GM12865 (cell line): ENCODE data around the gene EFNA1.

ENCODE experiments used
- DNase-seq: peaks from one replicate; pipeline ENCODE4 v3.0.0; 2010; ENCODE audit warnings: low read depth
- H3K4me3 ChIP-seq: 2 replicates; pipeline ENCODE4 v1.5.1; 2011; ENCODE audit warnings: mild to moderate bottlenecking, low read depth, low read length, control low read depth
- TF ChIP-seq, protein P1 (sequence below): IDR thresholded peaks from 2 replicates; pipeline ENCODE4 v1.5.1; 2011; ENCODE audit warnings: low read length, control low read depth, low read depth, inconsistent platforms; ENCODE audit not compliant: insufficient read depth; ENCODE audit errors: missing control alignments

The EFNA1 gene

GRCh38 chr1:155106862-155107261 is 20.8 kb upstream of the EFNA1 start:
- no peak overlapping the region for H3K4me3 ChIP-seq
- TF ChIP-seq, protein P1, sequence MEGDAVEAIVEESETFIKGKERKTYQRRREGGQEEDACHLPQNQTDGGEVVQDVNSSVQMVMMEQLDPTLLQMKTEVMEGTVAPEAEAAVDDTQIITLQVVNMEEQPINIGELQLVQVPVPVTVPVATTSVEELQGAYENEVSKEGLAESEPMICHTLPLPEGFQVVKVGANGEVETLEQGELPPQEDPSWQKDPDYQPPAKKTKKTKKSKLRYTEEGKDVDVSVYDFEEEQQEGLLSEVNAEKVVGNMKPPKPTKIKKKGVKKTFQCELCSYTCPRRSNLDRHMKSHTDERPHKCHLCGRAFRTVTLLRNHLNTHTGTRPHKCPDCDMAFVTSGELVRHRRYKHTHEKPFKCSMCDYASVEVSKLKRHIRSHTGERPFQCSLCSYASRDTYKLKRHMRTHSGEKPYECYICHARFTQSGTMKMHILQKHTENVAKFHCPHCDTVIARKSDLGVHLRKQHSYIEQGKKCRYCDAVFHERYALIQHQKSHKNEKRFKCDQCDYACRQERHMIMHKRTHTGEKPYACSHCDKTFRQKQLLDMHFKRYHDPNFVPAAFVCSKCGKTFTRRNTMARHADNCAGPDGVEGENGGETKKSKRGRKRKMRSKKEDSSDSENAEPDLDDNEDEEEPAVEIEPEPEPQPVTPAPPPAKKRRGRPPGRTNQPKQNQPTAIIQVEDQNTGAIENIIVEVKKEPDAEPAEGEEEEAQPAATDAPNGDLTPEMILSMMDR: no peak
- no peak for DNase-seq

- no peak for DNase-seq
- TF ChIP-seq, protein P1: no peak
- no peak overlapping the region for H3K4me3 ChIP-seq
These were observed 20.1 kb upstream of the EFNA1 start for GRCh38 chr1:155107309-155108264.

GRCh38 chr1:155108296-155108695 is 19.4 kb upstream of the EFNA1 start:
- TF ChIP-seq, protein P1: no peak
- no peak for DNase-seq
- H3K4me3 ChIP-seq: no peak overlapping the region

DNA sequence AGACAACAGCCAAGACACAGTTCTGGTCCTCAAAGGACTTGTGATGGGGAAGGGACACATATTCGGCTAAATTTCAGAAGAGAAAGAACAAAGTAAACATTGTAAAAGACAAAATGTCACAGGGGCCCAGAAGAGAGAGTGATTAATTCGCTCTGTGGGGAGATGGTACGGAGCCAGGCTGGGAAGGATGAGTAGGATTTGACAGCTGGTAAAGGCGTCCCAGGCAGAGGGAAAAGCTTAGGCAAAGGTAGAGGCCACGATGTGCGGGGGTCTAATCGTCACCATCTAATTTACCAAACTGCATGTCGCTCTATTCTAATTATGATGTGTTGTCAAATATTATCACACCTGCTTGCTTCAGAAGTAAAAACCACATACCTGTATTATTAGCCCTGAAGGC is 17.3 kb upstream of the EFNA1 start:
- DNase-seq: no peak
- no peak overlapping the region for H3K4me3 ChIP-seq
- TF ChIP-seq, protein P1: no peak

- no peak for DNase-seq
- TF ChIP-seq, protein P1: no peak
- no peak overlapping the region for H3K4me3 ChIP-seq
These were observed 16.9 kb upstream of the EFNA1 start for GRCh38 chr1:155110826-155111225.

DNA sequence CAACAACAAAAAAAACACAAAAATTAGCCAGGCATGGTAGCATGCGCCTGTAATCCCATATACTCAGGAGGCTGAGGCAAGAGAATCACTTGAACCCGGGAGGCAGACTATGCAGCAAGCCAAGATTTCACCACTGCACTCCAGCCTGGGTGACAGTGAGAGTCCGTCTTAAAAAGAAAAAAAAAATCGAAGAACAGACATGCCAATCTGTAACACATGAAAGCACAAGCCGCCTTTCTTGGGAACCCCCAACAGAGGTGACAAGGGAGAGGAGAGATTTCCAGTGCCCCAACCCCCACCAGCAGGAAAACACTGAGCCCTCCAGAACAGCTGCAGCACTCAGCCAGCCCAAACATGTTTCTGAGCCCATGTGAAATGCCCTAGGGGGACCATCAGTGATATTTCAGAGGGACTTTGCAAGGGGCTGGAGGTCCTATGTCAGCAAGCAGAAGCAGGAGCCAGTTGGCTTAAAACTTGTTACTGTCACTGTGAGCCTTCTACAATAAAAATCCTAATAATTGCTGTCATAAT is 14.2 kb upstream of the EFNA1 start:
- H3K4me3 ChIP-seq: no peak overlapping the region
- TF ChIP-seq, protein P1: no peak
- DNase-seq: peak; percentile 33
